GM13977 (cell line): ENCODE data around the gene CCR5AS.

Experiments used
- DNase-seq: peaks from one replicate; pipeline ENCODE4 v3.0.0; 2012; ENCODE audit warnings: low spot score
- CTCF ChIP-seq: IDR thresholded peaks from 2 replicates; pipeline ENCODE4 v1.5.1; 2012; ENCODE audit warnings: mild to moderate bottlenecking, control low read depth; ENCODE audit not compliant: insufficient read depth; ENCODE audit errors: extremely low read depth, missing control alignments
- in situ Hi-C: fragments of 300-500 bp; cut with MboI; formaldehyde crosslinking; loops from one replicate; pipeline ENCODE4 v1.12.0; 2022; ENCODE audit warnings: low sequenced_read_pairs, low pct_unique_long_range_greater_than_20kb, mixed read lengths, inconsistent platforms; ENCODE audit not compliant: unreplicated experiment

CCR5AS gene

GRCh38 chr3:46354984-46355383 lies 51.9 kb downstream of the CCR5AS start:
- DNase-seq, result no peak
- TF ChIP-seq CTCF, result no peak
- in situ Hi-C loops, result no loop called here

GRCh38 chr3:46354478-46354877 lies 52.4 kb downstream of the CCR5AS start:
- DNase-seq, result no peak
- no peak for TF ChIP-seq CTCF
- in situ Hi-C loops, result no loop called here

GRCh38 chr3:46353647-46354410 lies 53.0 kb downstream of the CCR5AS start, which contains the start of gene CCR2:
Gene CCR2, plus strand, starts transcription at chr3:46354111. Its CDS starts 3,417 bp downstream, at chr3:46357528.
- no peak for TF ChIP-seq CTCF
- in situ Hi-C loops, result no loop called here
- DNase-seq, result no peak

GRCh38 chr3:46353090-46353489 lies 53.8 kb downstream of the CCR5AS start:
- TF ChIP-seq CTCF, result no peak
- DNase-seq, result no peak
- in situ Hi-C loops, result no loop called here

GRCh38 chr3:46351646-46352045 lies 55.2 kb downstream of the CCR5AS start:
- TF ChIP-seq CTCF, result no peak
- DNase-seq, result no peak
- in situ Hi-C loops, result no loop called here

GRCh38 chr3:46350262-46350565 lies 56.7 kb downstream of the CCR5AS start:
- in situ Hi-C loops, result no loop called here
- no peak for TF ChIP-seq CTCF
- no peak for DNase-seq
